Stimulated activated CD8-positive, alpha-beta memory T cell treated with anti-CD3 and anti-CD28 coated beads, Interleukin-2, amount 100 ng/mL, for 1 hour (primary cell): ENCODE results near the gene MROH2B.
"Not testable (repeated sequence)": the region's sequence is repeated elsewhere in the genome, so short reads cannot be mapped to it uniquely, and the experiment has no call there.

Experiments used
- DNase-seq, 2 donors: peaks; one replicate each; pipeline ENCODE4 v3.0.0-alpha.2; 2020; ENCODE audit warnings: low read depth in 2 of 2

Gene MROH2B

GRCh38 chr5:41022600-41022999 is 48.5 kb downstream of the MROH2B start:
- not testable (repeated sequence) for DNase-seq

DNA sequence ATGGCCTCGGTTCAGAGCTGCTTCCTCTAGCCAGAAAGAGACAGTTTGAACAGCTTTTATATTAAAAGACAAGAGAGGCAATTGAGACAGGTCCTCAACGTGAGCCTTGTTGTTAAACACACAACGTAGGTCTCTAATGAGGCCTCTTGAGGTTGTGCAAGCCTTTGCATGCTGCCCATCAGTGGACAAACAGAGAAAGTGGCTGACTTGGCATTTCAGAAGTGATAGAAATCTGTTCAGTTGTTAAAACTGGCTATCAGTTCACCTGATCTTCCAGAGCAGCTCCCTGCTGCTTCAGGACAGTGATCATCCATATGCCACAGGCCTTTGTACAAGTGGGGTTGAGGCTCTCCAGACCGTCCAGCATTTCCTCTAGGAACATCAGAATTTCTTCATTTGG is 58.8 kb downstream of the MROH2B start:
- DNase-seq = no peak

GRCh38 chr5:41010572-41010971 is 60.6 kb downstream of the MROH2B start:
- no peak for DNase-seq

DNA sequence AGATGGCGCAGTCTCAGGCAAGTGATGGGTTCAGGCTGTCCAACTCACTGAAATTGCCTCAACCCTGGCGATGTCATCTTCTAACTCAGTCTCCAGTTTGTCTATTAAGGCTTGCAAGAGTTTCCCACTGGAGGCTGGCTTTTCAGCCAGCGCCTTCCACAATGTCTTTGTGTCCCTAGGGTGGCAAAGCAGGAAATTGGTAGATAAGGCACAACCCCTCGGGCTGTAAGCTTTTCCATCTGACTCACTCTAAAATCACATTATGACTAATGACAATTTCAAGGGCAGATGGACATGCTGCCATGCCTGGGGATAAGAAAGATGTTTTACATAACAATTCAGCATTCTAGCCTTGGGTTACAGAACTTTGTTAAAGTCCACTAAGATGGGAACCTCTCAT is 61.9 kb downstream of the MROH2B start:
- DNase-seq = no peak

GRCh38 chr5:41004931-41005330 is 66.2 kb downstream of the MROH2B start:
- DNase-seq = no peak

DNA sequence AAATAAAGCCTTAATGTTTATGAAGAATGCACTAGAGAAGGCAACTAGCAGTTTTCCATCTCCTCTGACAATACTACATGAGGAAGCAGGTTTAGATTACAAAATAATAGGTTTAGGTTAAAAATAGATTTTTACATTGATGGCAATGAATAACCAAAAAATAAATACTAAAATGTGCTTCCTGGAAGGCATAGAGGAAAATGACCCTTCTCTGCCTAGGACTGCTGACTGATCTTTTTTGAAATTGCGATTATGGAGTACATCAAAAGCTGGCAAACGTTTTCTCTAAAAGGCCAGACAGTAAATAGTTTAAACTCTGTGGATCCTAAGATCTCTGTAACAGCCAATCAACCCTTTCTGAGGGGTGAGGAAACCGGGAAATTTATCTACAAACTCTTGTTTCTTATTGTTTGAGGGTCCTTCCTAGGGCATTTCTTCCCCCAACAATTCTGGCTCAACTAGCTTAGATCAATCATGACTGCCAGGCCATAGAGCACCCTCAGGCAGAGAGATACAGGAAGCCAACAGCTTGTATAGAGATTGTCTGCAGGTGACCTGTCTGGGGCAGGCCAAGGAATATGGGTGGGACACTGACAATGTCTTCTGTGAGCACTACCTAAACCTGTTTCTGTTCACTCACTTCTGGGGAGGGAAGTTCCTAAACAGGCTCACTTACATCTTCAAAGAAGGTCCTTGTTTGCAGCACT is 67.3 kb downstream of the MROH2B start:
- no peak for DNase-seq

DNA sequence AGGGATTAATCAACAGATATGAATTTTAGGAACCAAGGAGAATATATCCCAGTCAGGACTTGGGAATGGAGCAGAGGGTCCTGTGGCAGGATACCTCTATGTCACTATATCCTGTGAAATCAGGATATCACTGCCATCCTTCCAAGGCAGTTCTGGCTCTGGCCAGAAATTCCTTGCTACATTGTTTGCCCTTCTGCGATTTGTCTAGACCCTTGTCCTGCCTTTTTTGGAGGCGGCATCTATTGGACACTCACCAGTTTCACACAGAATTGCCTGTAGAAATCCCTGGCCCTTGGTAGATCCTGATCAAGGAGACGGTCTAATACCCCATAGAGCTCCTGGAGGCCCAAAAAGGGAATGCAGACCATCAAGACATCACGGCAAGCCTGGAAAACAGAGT is 71.2 kb downstream of the MROH2B start:
- no peak for DNase-seq

- no peak for DNase-seq
These were observed 72.0 kb downstream of the MROH2B start for GRCh38 chr5:40999142-40999541.

- no peak for DNase-seq
These were observed 75.1 kb downstream of the MROH2B start for GRCh38 chr5:40995801-40996586.

- no peak for DNase-seq
These were observed 79.1 kb downstream of the MROH2B start for GRCh38 chr5:40991981-40992559.

DNA sequence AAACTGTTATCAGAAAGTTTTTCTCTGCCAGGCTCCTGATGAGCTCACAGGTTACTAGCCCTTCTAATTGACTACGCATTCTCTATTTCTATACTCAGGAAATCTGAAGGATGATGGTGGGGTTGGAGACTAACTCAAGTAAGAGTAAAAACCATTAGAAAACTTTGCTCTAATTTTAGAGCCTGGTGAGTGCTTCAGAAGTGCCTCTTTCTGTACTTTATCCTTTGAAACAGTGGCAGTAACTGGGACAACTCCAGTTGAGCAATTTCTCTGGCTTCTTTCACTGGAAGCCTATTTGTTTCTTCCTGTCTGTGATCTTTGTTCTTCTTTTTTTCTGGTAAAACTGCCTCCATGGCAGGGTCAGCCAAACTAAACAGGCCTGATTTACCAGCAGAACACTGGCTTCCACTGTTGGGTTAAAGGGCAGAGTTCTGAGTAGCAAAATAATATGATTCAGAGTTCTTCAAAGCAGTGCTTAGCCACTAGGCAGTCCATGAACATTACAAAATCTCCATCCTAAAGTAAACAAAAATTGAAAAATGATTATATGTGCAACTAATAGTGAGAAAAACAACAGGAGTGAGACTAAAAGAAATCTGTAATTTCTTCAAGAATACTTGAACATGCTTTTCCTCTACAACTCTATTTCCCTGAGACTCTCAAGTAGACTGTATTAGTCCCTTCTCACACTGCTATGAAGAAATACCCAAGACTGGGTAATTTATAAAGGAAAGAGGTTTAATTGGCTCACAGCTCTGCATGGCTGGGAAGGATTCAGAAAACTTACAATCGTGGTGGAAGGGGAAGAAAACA is 79.8 kb downstream of the MROH2B start:
- DNase-seq = no peak

- no peak for DNase-seq
These were observed 82.2 kb downstream of the MROH2B start for GRCh38 chr5:40988746-40989510.

DNA sequence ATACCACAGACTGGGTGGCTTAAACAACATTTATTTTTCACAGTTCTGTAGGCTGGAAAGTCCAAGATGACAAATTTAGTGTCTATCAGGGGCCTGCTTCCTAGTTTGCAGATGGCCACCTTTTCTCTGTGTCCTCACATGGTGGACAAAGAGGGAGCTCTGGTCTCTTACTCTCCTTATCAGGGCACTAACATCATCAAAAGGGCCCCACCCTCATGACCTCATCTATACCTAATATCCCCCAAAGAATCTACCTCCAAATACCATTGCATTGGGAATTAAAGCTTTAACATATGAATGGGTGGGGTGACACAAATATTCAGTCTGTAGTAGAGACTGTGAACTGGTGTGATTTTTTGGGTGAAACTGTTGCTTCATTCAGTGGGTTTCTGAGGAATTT is 83.8 kb downstream of the MROH2B start:
- no peak for DNase-seq

DNA sequence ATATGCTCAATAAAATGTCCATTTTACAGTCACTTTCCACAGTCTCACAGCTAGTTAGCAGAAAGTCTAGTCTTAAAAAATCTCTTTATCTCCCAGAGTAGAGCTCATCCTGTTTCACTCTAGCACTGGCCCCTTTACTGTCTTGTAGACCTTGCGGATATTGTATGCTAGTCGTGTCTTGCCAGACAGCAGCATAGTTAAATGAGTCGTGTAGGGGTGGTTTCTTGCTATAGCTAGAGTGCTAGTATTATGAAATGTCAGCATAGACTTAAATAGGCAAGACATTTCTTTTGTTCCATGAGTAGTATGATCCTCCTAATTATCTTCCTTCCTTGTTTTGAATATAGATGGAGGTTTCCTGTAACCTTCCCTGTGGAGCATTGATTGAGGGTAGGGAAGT is 84.5 kb downstream of the MROH2B start:
- no peak for DNase-seq

- no peak for DNase-seq
These were observed 85.6 kb downstream of the MROH2B start for GRCh38 chr5:40985501-40985900.

- DNase-seq = no peak
These were observed 86.3 kb downstream of the MROH2B start for GRCh38 chr5:40984884-40985283.

DNA sequence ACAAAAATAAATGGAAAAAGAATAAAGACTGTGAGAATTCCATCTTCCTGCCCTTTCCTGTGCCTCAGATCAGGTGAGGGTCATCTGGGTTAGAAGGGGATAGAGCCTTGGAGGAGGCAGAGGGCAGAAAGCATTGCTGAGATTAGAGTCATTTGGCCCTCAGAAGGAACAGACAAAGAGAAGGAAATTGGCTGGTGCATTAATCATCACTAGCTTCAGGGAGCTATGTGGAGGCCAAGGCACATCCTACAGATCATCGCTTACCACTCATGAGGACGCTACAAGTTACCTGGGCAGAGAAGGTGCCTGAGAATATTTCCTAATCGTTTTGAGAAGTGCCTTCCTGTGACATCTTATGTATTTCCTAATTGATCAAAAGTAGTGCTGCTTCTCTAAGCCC is 87.4 kb downstream of the MROH2B start:
- no peak for DNase-seq

GRCh38 chr5:40981420-40981819 is 89.7 kb downstream of the MROH2B start:
- no peak for DNase-seq

DNA sequence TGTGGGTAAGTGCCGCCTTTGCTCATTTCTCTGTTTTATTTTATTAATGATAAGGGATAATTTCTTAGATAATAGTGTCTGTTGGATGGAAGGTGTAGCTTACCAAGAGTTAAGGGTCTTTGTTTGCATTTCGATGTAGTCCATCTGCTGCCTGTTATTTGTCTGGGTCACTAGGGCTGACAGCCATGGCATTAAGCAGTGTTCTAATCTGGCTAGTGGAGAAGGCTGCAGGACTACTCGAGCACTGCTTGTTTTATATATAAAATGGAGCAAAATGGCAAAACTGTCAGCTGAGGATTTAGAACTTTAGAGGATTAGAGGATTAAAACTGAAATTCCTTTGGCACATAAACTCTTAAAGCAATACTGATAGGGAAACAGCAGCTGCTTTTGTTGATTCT is 94.3 kb downstream of the MROH2B start:
- DNase-seq = no peak

- DNase-seq = no peak
These were observed 95.1 kb downstream of the MROH2B start for GRCh38 chr5:40976041-40976440.

DNA sequence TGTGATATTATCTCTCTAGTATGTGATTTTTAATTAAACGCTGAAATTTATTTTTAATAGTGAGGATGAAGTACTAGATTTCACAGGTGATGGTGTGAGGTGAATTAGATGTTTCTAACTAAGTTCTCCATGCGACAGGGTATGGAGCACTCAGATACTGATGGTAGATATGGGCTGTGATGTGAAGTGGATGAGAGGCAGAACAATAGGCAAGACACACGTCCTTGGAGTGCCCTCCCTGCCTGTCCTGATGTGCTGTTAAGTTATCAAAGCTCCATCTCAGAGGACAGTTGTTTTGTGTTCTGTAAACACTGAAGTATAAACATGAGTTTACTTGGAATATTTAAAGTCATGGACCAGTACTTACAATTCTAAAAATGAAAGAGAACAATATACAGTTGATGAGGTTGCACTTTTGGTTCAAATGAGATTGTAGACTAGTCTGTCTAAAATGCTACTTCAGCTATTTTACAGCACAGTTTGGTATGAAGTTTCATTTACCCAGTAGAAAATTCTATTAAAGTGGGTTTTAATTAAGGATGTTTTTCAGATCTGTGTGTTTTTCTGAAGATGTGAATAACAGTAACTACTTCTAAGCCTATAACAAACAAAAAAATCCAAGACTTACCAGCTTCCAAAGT is 97.7 kb downstream of the MROH2B start:
- DNase-seq = no peak
